Endothelial cell of umbilical vein (primary cell): ENCODE measurements around the gene MYOG. TPM values are rescaled to one million over a fixed set of nuclear protein-coding genes. Genes with fewer than 3 reads are reported as not detected.

Experiments used
- BruUV-seq: library from RNA; stranded (reverse); fragments of 400-500 nt; replicated peaks from 2 replicates; lab custom pipeline; 2021; lab: Mats Ljungman, UMichigan
- CTCF ChIA-PET: fragments of 300-600, 350-600 bp; sonication (Branson Sonifier 250); formaldehyde crosslinking; loops from one replicate; lab custom pipeline; 2021; ENCODE audit warnings: antibody characterized with exemption, inconsistent platforms; lab: Charles Lee
- POLR2A ChIA-PET: fragments of 300-600, 350-600 bp; sonication (Branson Sonifier 250); formaldehyde crosslinking; loops from one replicate; lab custom pipeline; 2021; ENCODE audit warnings: antibody characterized with exemption, inconsistent platforms; lab: Charles Lee
- DNase-seq: peaks from one replicate; pipeline ENCODE4 v3.0.0-alpha.2; 2011; ENCODE audit warnings: low read depth, low spot score
- FAIRE-seq: peaks from 2 replicates; lab custom pipeline; 2011; peaks lifted over from hg19 to GRCh38; lab: Jason Lieb, UNC
- H2AFZ ChIP-seq: 2 replicates; pipeline ENCODE4 v1.6.0; 2012; ENCODE audit warnings: low read depth, low read length, control low read depth, inconsistent platforms
- H3K27ac ChIP-seq: 2 replicates; pipeline ENCODE4 v1.5.1; 2011; ENCODE audit warnings: low read depth, mild to moderate bottlenecking, control low read depth, low read length, moderate library complexity; ENCODE audit not compliant: insufficient read depth
- H3K27me3 ChIP-seq, 2 experiments: 2 replicates each; pipeline versions ENCODE4 v1.6.0 to v1.6.1; 2011; ENCODE audit warnings: low read length in 2 of 2, mixed read lengths in 1 of 2; ENCODE audit not compliant: control insufficient read depth in 2 of 2, insufficient read depth in 2 of 2
- H3K36me3 ChIP-seq, 2 experiments: 2 replicates in 1 of 2; 3 replicates in 1 of 2; pipeline ENCODE4 v1.5.1; 2011; ENCODE audit warnings: low read length in 2 of 2, mild to moderate bottlenecking in 1 of 2, moderate library complexity in 1 of 2; ENCODE audit not compliant: control insufficient read depth in 2 of 2, insufficient read depth in 2 of 2; ENCODE audit errors: extremely low read depth in 1 of 2
- H3K4me1 ChIP-seq: 3 replicates; pipeline ENCODE4 v1.5.1; 2011; ENCODE audit warnings: mild to moderate bottlenecking, low read length; ENCODE audit not compliant: control insufficient read depth, insufficient read depth; ENCODE audit errors: extremely low read depth
- H3K4me2 ChIP-seq: 2 replicates; pipeline ENCODE4 v1.6.1; 2011; ENCODE audit warnings: low read length, control low read depth, mixed read lengths; ENCODE audit not compliant: insufficient read depth
- H3K4me3 ChIP-seq, 3 experiments: fragments of 200-600 bp in 1 of 3; sonication (generic), shearing (Covaris generic) in 1 of 3; replicated peaks in 1 of 3; 2 replicates each; pipeline ENCODE4 v1.5.1; 2011 to 2016; ENCODE audit warnings: control low read depth in 3 of 3, low read length in 3 of 3, mild to moderate bottlenecking in 2 of 3, inconsistent platforms in 1 of 3, low read depth in 1 of 3, moderate library complexity in 1 of 3; ENCODE audit not compliant: insufficient read depth in 1 of 3
- H3K79me2 ChIP-seq: 2 replicates; pipeline ENCODE4 v1.6.0; 2012; ENCODE audit warnings: low read length, inconsistent platforms; ENCODE audit not compliant: control insufficient read depth, insufficient read depth
- H3K9ac ChIP-seq: replicated peaks from 2 replicates; pipeline ENCODE3; 2011; ENCODE audit warnings: low read length, control low read depth; ENCODE audit not compliant: insufficient read depth; ENCODE audit errors: extremely low read depth
- H3K9me1 ChIP-seq: replicated peaks from 3 replicates; pipeline ENCODE4 v1.6.0; 2011; ENCODE audit warnings: mild to moderate bottlenecking, low read length; ENCODE audit not compliant: control insufficient read depth, insufficient read depth; ENCODE audit errors: extremely low read depth
- H3K9me3 ChIP-seq: replicated peaks from 2 replicates; pipeline ENCODE4 v1.5.1; 2012; ENCODE audit warnings: low read length, inconsistent platforms; ENCODE audit not compliant: control insufficient read depth, insufficient read depth
- H4K20me1 ChIP-seq: replicated peaks from 2 replicates; pipeline ENCODE3; 2011; ENCODE audit warnings: mild to moderate bottlenecking, low read length; ENCODE audit not compliant: control insufficient read depth, insufficient read depth; ENCODE audit errors: extremely low read depth
- EZH2 ChIP-seq: IDR thresholded peaks from 2 replicates; pipeline ENCODE4 v1.6.1; 2012; ENCODE audit warnings: borderline replicate concordance, low read depth, mild to moderate bottlenecking, moderate library complexity, low read length, inconsistent platforms; ENCODE audit not compliant: severe bottlenecking
- FOS ChIP-seq: IDR thresholded peaks from 2 replicates; pipeline ENCODE4 v1.6.1; 2011; ENCODE audit warnings: mild to moderate bottlenecking, low read length, moderate library complexity, borderline replicate concordance; ENCODE audit not compliant: insufficient read depth
- GATA2 ChIP-seq: IDR thresholded peaks from 2 replicates; pipeline ENCODE4 v1.7.0; 2011; ENCODE audit warnings: low read depth, mild to moderate bottlenecking, moderate library complexity, mixed read lengths, low read length; ENCODE audit not compliant: insufficient read length, insufficient read depth
- JUN ChIP-seq: IDR thresholded peaks from 2 replicates; pipeline ENCODE4 v1.6.1; 2011; ENCODE audit warnings: borderline replicate concordance, low read depth; ENCODE audit not compliant: insufficient read length, insufficient read depth
- MYC ChIP-seq: IDR thresholded peaks from one replicate; pipeline ENCODE4 v1.6.1; 2011; ENCODE audit warnings: mild to moderate bottlenecking, low read depth, low read length
- POLR2A ChIP-seq: IDR thresholded peaks from 2 replicates; pipeline ENCODE4 v1.6.1; 2012; ENCODE audit warnings: low read depth, mild to moderate bottlenecking, control low read depth, low read length
- POLR2AphosphoS5 ChIP-seq: IDR thresholded peaks from 2 replicates; pipeline ENCODE4 v1.6.1; 2012; ENCODE audit warnings: low read depth, mild to moderate bottlenecking, control low read depth, low read length, moderate library complexity; ENCODE audit not compliant: insufficient read depth
- dilution Hi-C: fragments of 300-500 bp; cut with MboI; formaldehyde crosslinking; loops from one replicate; pipeline ENCODE4 v1.15.0; 2019; ENCODE audit warnings: low sequenced_read_pairs; ENCODE audit not compliant: extremely low pct_ligation_motif_present
- intact Hi-C: fragments of 100-400 bp; cut with micrococcal nuclease; formaldehyde crosslinking; loops from one replicate; pipeline ENCODE4 v1.10.0; 2022
- polyA plus RNA-seq, 4 experiments: library from polyadenylated mRNA; depleted of rRNA in 3 of 4; stranded (reverse) in 3 of 4; unstranded in 1 of 4; fragments of >200 nt; gene quantifications; 2 replicates each; pipeline versions ENCODE4 v1.2.1 to v1.2.3, GENCODE V29; 2011 to 2012; ENCODE audit warnings: missing spikeins in 1 of 4
- total RNA-seq: library from RNA; stranded (reverse); gene quantifications from 2 replicates; pipeline ENCODE4 v1.2.3, GENCODE V29; 2021
- TF ChIP-seq, protein P1 (sequence below), 2 donors: IDR thresholded peaks; 1 replicate in 1 of 2; 2 replicates in 1 of 2; pipeline ENCODE4 v1.5.1; 2011; ENCODE audit warnings: low read length in 2 of 2, mild to moderate bottlenecking in 2 of 2, moderate library complexity in 2 of 2, control low read depth in 1 of 2, inconsistent platforms in 1 of 2, low read depth in 1 of 2; ENCODE audit not compliant: insufficient read depth in 1 of 2; ENCODE audit errors: extremely low read depth in 1 of 2
- TF ChIP-seq, protein P2 (sequence below): IDR thresholded peaks from 2 replicates; pipeline ENCODE4 v1.6.1; 2011; ENCODE audit not compliant: insufficient read depth, insufficient read length

MYOG gene
- total and polyA plus RNA-seq, 2 donors (not counting 3 experiments of a cell fraction or from before 2014, with no cell fraction given), result not detected

DNA sequence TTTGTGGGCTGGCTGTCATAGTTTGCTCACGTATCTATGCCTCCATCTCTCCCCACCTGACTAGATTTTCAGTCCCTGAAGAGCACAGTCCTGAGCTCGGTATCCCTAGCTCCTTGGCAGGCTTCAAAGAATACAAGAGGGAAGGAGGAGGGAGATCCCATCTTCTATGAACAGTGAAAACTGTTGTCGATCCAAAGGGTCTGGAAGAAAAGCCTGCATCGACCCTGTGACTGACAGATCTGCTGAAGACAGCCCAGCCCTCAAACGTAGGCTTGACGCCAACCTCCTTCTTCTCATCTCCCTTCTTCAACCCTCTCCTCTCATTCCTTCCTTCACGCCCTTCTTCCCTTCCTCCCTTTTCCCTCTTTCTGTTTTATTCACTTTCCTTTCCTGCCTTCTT lies 28.4 kb upstream of the MYOG start:
- H3K27ac ChIP-seq, result no peak overlapping the region

More for the DNA sequence above, 28.4 kb upstream of the MYOG start:
- DNase-seq (no peak), FAIRE-seq (no peak)
- ChIA-PET POLR2A (no interaction called here), CTCF (interaction anchor here (2.6 to 6.5 kb wide), 3 partner anchors 58 to 155 kb away, joined by 11 to 63 read pairs (median 22); no protein-coding TSS in a partner anchor)
- Histone ChIP-seq H4K20me1 (no peaks in the 10 kb centered on the region), H3K79me2 (no peaks in the 10 kb centered on the region), H3K9ac (no peak overlapping the region), H2AFZ (no peak overlapping the region), H3K36me3 (no peaks in the 10 kb centered on the region), H3K9me1 (no peaks in the 10 kb centered on the region), H3K4me1 (no peaks in the 10 kb centered on the region), H3K27me3 (peaks cover 32 to 40% of the 10 kb centered on the region in 2 experiments), H3K4me3 (no peak overlapping the region), H3K4me2 (no peak overlapping the region), H3K9me3 (no peaks in the 10 kb centered on the region)
- no TSS peak for BruUV-seq
- intact Hi-C loops, result no loop called here
- TF ChIP-seq FOS, result no peak
- no peak for TF ChIP-seq GATA2
- TF ChIP-seq EZH2, result no peak
- TF ChIP-seq, protein P1, sequence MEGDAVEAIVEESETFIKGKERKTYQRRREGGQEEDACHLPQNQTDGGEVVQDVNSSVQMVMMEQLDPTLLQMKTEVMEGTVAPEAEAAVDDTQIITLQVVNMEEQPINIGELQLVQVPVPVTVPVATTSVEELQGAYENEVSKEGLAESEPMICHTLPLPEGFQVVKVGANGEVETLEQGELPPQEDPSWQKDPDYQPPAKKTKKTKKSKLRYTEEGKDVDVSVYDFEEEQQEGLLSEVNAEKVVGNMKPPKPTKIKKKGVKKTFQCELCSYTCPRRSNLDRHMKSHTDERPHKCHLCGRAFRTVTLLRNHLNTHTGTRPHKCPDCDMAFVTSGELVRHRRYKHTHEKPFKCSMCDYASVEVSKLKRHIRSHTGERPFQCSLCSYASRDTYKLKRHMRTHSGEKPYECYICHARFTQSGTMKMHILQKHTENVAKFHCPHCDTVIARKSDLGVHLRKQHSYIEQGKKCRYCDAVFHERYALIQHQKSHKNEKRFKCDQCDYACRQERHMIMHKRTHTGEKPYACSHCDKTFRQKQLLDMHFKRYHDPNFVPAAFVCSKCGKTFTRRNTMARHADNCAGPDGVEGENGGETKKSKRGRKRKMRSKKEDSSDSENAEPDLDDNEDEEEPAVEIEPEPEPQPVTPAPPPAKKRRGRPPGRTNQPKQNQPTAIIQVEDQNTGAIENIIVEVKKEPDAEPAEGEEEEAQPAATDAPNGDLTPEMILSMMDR (IDR thresholded peaks at IDR 0.05; ENCODE audit: extremely low read depth in 1 of 2, insufficient read depth in 1 of 2, low read depth in 1 of 2, low read length in 2 of 2), result no peak
- no peak for TF ChIP-seq JUN
- TF ChIP-seq POLR2AphosphoS5, result no peak
- TF ChIP-seq MYC, result no peak
- TF ChIP-seq, protein P2, sequence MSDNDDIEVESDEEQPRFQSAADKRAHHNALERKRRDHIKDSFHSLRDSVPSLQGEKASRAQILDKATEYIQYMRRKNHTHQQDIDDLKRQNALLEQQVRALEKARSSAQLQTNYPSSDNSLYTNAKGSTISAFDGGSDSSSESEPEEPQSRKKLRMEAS, result no peak
- TF ChIP-seq POLR2A, result no peak
- dilution Hi-C loops, result no loop called here
